ENCODE measurements around the gene TMEM208. TPM values are rescaled to one million over a fixed set of nuclear protein-coding genes. Genes with fewer than 3 reads are reported as not detected.

The TMEM208 gene
- total and polyA plus RNA-seq, 12 donors = 52.1 to 289 (median 80.4) TPM

DNA sequence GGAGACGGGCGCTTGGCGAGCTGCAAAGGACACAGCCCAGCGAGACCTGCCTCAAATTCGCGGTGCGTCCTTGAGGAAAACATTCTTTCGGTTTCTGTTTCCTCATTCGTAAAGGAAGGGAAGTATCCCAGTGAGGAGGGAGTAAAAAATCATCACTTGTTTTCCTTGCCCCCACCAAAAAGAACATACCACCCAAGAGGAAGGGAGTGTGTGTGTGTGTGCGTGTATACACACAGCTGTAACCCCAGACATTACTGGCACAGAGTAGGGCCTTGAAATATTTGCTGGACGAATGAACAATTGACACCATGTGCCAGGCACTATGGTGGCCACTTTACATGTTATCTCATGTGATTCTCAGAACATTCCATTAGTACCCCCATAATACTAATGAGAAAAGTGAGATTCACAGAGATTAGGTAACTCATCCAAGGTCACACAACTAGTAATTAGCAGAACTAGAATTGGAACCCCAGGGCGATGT, 41.2 kb upstream of the TMEM208 start:
- no peak overlapping the region for H3K4me3 ChIP-seq
- H3K27ac ChIP-seq = peak overlapping the region in 2 of 5 donors; percentile 99
- peaks cover 29 to 47% of the 10 kb centered on the region in 2 donors for H3K4me1 ChIP-seq (replicated peaks in 1 of 2)
- no peaks in the 10 kb centered on the region for H3K9me3 ChIP-seq (replicated peaks in 1 of 3)
- no peaks in the 10 kb centered on the region for H3K36me3 ChIP-seq (replicated peaks in 1 of 2)
- no peaks in the 10 kb centered on the region for H3K27me3 ChIP-seq
- DNase-seq = no peak
- TF ChIP-seq, protein P1, sequence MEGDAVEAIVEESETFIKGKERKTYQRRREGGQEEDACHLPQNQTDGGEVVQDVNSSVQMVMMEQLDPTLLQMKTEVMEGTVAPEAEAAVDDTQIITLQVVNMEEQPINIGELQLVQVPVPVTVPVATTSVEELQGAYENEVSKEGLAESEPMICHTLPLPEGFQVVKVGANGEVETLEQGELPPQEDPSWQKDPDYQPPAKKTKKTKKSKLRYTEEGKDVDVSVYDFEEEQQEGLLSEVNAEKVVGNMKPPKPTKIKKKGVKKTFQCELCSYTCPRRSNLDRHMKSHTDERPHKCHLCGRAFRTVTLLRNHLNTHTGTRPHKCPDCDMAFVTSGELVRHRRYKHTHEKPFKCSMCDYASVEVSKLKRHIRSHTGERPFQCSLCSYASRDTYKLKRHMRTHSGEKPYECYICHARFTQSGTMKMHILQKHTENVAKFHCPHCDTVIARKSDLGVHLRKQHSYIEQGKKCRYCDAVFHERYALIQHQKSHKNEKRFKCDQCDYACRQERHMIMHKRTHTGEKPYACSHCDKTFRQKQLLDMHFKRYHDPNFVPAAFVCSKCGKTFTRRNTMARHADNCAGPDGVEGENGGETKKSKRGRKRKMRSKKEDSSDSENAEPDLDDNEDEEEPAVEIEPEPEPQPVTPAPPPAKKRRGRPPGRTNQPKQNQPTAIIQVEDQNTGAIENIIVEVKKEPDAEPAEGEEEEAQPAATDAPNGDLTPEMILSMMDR (IDR thresholded peaks at IDR 0.05) = peak in 2 of 6 experiments; percentile 5 to 29
- no peak for TF ChIP-seq POLR2A (IDR thresholded peaks at IDR 0.05)
- intact Hi-C loops (cut with DNase I) = no loop called here
- 7 to 11% (median 10%) methylated on average over 10 to 12 of the region's 12 CpGs for WGBS, 4 donors

DNA sequence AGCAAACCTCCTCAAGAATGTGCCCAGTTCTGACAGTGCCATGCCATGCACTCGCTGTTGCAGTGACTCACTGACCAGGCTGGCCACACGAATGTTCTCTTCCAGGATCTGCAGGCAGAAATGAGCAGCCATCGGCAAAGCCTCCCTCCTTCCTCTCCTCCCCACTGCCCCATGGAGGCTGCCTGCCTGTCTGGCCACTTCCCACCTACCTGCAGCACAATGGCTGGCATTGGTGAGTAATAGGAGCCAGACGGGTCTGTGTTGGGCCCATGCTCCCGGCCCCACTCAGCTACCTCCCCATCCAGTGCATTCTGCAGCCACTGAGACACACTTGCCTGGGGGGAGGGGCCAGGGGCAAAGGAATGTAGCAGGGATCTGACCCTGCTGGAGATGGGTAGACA, 40.4 kb upstream of the TMEM208 start:
- WGBS, 4 donors = 38 to 48% (median 44%) methylated on average over 3 to 5 of the region's 5 CpGs
- intact Hi-C loops (cut with DNase I) = no loop called here

DNA sequence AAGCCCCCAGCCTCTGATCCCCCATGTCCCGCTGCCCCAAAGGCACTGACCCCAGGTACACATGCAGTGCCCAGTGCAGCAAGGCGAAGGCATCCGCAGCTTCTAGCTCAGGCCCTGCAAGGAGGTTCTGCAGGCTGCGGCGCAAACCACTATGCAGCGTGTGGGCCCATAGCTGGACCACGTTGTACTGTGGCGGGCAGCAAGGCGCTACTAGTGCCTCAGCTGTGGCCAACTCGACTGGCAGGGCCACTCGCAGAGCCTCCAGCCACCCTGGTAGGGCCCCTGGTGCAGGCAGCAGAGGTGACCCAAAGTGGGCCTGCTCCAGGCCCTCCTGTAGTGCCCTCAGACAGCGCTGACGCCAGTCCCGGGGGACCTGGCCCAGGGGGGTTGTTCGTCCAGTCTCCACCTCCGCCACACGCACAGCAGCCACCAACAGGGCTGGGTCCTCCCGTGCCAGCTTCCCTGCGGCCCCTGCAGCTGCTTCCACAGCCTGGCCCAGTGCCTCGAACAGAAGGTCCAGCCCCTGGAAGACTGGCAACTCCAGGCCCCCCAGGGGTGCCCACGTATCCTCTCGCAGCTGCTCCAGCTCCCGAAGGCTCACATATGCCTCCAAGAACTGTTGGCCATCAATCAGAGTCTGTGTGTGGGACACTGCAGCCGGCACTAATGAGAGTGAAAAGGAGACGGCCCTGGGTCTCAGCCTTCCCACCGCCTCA, 39.6 kb upstream of the TMEM208 start:
- Histone ChIP-seq H3K27me3 (no peaks in the 10 kb centered on the region), H3K36me3 (replicated peaks in 1 of 2) (no peaks in the 10 kb centered on the region), H3K27ac (no peak overlapping the region), H3K4me3 (no peak overlapping the region), H3K9me3 (replicated peaks in 1 of 3) (no peaks in the 10 kb centered on the region), H3K4me1 (replicated peaks in 1 of 2) (peaks cover 19 to 40% of the 10 kb centered on the region in 2 donors)
- intact Hi-C loops (cut with DNase I) = no loop called here
- DNase-seq = no peak
- TF ChIP-seq, protein P1 (IDR thresholded peaks at IDR 0.05) = no peak
- TF ChIP-seq POLR2A (IDR thresholded peaks at IDR 0.05) = no peak
- WGBS, 4 donors = 87 to 91% (median 88%) methylated on average over 9 to 26 of the region's 26 CpGs

More for the DNA sequence above, 40.4 kb upstream of the TMEM208 start:
- TF ChIP-seq, protein P1 (IDR thresholded peaks at IDR 0.05) = no peak
- no peak for TF ChIP-seq POLR2A (IDR thresholded peaks at IDR 0.05)
- no peaks in the 10 kb centered on the region for H3K9me3 ChIP-seq (replicated peaks in 1 of 3)
- H3K36me3 ChIP-seq (replicated peaks in 1 of 2) = no peaks in the 10 kb centered on the region
- H3K4me1 ChIP-seq (replicated peaks in 1 of 2) = peaks cover 24 to 44% of the 10 kb centered on the region in 2 donors
- DNase-seq = no peak
- peak overlapping the region in 1 of 5 donors; percentile 99 for H3K27ac ChIP-seq
- H3K4me3 ChIP-seq = no peak overlapping the region
- no peaks in the 10 kb centered on the region for H3K27me3 ChIP-seq

DNA sequence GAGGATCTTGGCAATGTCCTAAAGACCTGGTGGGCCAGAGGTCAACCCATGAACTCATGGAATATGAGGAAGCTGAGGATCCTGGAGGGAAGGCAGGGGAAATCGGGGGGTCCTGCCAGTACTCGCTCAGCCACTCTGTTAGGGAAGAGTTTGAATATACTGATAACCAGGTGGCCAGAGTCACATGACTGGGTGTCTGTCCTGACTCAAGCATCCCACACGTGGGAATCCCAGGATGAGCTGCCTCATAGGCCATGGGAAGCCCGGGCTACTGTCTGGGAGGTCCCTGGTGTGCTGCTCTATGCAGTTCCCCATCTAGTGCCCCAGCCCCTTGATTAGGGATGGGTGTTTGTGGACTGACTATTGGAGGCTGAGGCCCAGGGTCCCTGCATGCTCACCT, 38.6 kb upstream of the TMEM208 start:
- no peak for TF ChIP-seq POLR2A (IDR thresholded peaks at IDR 0.05)
- TF ChIP-seq, protein P1 (IDR thresholded peaks at IDR 0.05) = no peak
- no peaks in the 10 kb centered on the region for H3K27me3 ChIP-seq
- DNase-seq = no peak
- intact Hi-C loops (cut with DNase I) = no loop called here
- H3K9me3 ChIP-seq (replicated peaks in 1 of 3) = no peaks in the 10 kb centered on the region
- peaks cover 23 to 40% of the 10 kb centered on the region in 2 donors for H3K4me1 ChIP-seq (replicated peaks in 1 of 2)
- no peak overlapping the region for H3K4me3 ChIP-seq
- WGBS, 4 donors = 71 to 84% (median 80%) methylated on average over 4 of the region's 4 CpGs
- H3K27ac ChIP-seq = no peak overlapping the region
- H3K36me3 ChIP-seq (replicated peaks in 1 of 2) = no peaks in the 10 kb centered on the region

Data from adrenal gland (tissue), 12 donors.